Gastrocnemius medialis (tissue), 4 donors: ENCODE data around the gene RCOR1.

ENCODE experiments used
- POLR2A ChIP-seq, 2 donors: fragments of 450-650 bp; IDR thresholded peaks; one replicate each; pipeline ENCODE4 v1.6.1; 2017; ENCODE audit warnings: antibody characterized with exemption in 2 of 2, mild to moderate bottlenecking in 2 of 2, moderate library complexity in 2 of 2
- TF ChIP-seq, protein P1 (sequence below), 5 experiments: fragments of 450-650 bp in 3 of 5; fragments of 200-600 bp in 2 of 5; sonication (generic) in 2 of 5; IDR thresholded peaks in 4 of 5; conservative IDR thresholded peaks in 1 of 5; 1 replicate in 4 of 5; 2 replicates in 1 of 5; pipeline ENCODE4 v1.5.1; 2016 to 2019; ENCODE audit warnings: antibody characterized with exemption in 5 of 5, mild to moderate bottlenecking in 3 of 5, moderate library complexity in 3 of 5

DNA sequence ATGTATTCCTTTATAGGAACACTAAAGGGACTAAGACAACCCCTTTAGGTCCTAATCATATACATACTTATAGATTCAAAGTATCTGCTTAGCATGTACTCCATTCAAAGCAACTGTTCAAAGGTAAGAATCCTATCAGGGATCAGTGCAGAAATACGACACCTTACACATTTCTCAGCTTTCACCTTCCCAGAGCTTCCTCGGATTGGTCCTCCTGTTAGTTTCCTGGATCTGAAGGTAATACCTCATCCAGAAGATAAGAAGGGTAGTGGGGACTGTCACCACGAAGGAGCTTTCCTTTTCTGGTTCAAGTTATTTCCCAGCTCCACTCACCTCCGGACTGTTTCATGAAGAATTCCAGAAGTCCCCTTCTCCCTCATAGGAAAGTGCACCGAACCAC, 38.0 kb downstream of the RCOR1 start:
- TF ChIP-seq, protein P1, sequence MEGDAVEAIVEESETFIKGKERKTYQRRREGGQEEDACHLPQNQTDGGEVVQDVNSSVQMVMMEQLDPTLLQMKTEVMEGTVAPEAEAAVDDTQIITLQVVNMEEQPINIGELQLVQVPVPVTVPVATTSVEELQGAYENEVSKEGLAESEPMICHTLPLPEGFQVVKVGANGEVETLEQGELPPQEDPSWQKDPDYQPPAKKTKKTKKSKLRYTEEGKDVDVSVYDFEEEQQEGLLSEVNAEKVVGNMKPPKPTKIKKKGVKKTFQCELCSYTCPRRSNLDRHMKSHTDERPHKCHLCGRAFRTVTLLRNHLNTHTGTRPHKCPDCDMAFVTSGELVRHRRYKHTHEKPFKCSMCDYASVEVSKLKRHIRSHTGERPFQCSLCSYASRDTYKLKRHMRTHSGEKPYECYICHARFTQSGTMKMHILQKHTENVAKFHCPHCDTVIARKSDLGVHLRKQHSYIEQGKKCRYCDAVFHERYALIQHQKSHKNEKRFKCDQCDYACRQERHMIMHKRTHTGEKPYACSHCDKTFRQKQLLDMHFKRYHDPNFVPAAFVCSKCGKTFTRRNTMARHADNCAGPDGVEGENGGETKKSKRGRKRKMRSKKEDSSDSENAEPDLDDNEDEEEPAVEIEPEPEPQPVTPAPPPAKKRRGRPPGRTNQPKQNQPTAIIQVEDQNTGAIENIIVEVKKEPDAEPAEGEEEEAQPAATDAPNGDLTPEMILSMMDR (IDR thresholded peaks at IDR 0.05 in 4 of 5, conservative IDR thresholded peaks at IDR 0.05 in 1 of 5) = no peak
- no peak for TF ChIP-seq POLR2A (IDR thresholded peaks at IDR 0.05)
